ENCODE measurements around the gene HDAC1.
"Not testable (repeated sequence)": the region's sequence is repeated elsewhere in the genome, so short reads cannot be mapped to it uniquely, and the experiment has no call there.

The HDAC1 gene

GRCh38 chr1:32349211-32349708 is 57.4 kb downstream of the HDAC1 start:
- DNase-seq (ENCODE audit: low read depth), result no peak

GRCh38 chr1:32350785-32351398 is 59.0 kb downstream of the HDAC1 start:
- DNase-seq (ENCODE audit: low read depth), result peak; percentile 64

GRCh38 chr1:32351399-32352238 is 59.7 kb downstream of the HDAC1 start:
- DNase-seq (ENCODE audit: low read depth), result peak; percentile 83

GRCh38 chr1:32352239-32352745 is 60.4 kb downstream of the HDAC1 start:
- DNase-seq (ENCODE audit: low read depth), result no peak

- DNase-seq (ENCODE audit: low read depth), result no peak
Measured at GRCh38 chr1:32352831-32353383, 61.0 kb downstream of the HDAC1 start.

GRCh38 chr1:32353431-32353830 is 61.5 kb downstream of the HDAC1 start:
- DNase-seq (ENCODE audit: low read depth), result no peak

- no peak for DNase-seq (ENCODE audit: low read depth)
Measured at GRCh38 chr1:32353886-32354570, 62.1 kb downstream of the HDAC1 start.

GRCh38 chr1:32355778-32356177 is 63.9 kb downstream of the HDAC1 start:
- DNase-seq (ENCODE audit: low read depth), result not testable (repeated sequence)

- DNase-seq (ENCODE audit: low read depth), result no peak
Measured at GRCh38 chr1:32356478-32356877, 64.6 kb downstream of the HDAC1 start.

GRCh38 chr1:32357614-32358013 is 65.7 kb downstream of the HDAC1 start:
- DNase-seq (ENCODE audit: low read depth), result no peak

GRCh38 chr1:32358435-32358834 is 66.6 kb downstream of the HDAC1 start:
- DNase-seq (ENCODE audit: low read depth), result no peak

GRCh38 chr1:32361308-32361673 is 69.4 kb downstream of the HDAC1 start:
- DNase-seq (ENCODE audit: low read depth), result no peak

GRCh38 chr1:32361674-32362473 is 70.0 kb downstream of the HDAC1 start:
- no peak for DNase-seq (ENCODE audit: low read depth)

GRCh38 chr1:32362474-32363313 is 70.8 kb downstream of the HDAC1 start, which contains the start of the genes FAM229A and TSSK3:
TSS of gene FAM229A (minus strand) at chr1:32362485. CDS start at chr1:32362091, 394 bp downstream.
TSS of gene TSSK3 (plus strand) at chr1:32362539. CDS start at chr1:32362702, 163 bp downstream.
- DNase-seq (ENCODE audit: low read depth), result no peak

GRCh38 chr1:32363713-32364112 is 71.8 kb downstream of the HDAC1 start:
- DNase-seq (ENCODE audit: low read depth), result no peak

- DNase-seq (ENCODE audit: low read depth), result no peak
Measured at GRCh38 chr1:32364836-32365235, 73.0 kb downstream of the HDAC1 start.

- no peak for DNase-seq (ENCODE audit: low read depth)
Measured at GRCh38 chr1:32365445-32365844, 73.6 kb downstream of the HDAC1 start.

- DNase-seq (ENCODE audit: low read depth), result no peak
Measured at GRCh38 chr1:32367912-32368635, 76.2 kb downstream of the HDAC1 start.

GRCh38 chr1:32372149-32372756 is 80.4 kb downstream of the HDAC1 start:
- peak; percentile 22 for DNase-seq (ENCODE audit: low read depth)

Measured in activated gamma-delta T cell treated with anti-CD3 and anti-CD28 coated beads, Interleukin-2, amount 50 U/mL, for 16 hours (primary cell).